Fibroblast of villous mesenchyme (primary cell): ENCODE measurements around the gene CREB3L1. TPM values are rescaled to one million over a fixed set of nuclear protein-coding genes. Genes with fewer than 3 reads are reported as not detected.

Experiments used
- DNase-seq: peaks from one replicate; pipeline ENCODE4 v3.0.0-alpha.2; 2010; ENCODE audit warnings: low read depth
- H3K4me3 ChIP-seq: 2 replicates; pipeline ENCODE4 v1.5.1; 2011; ENCODE audit warnings: low read depth, mild to moderate bottlenecking, low read length
- CTCF ChIP-seq: IDR thresholded peaks from 2 replicates; pipeline ENCODE4 v1.5.1; 2012; ENCODE audit warnings: low read depth, mild to moderate bottlenecking, low read length; ENCODE audit not compliant: insufficient read depth
- total RNA-seq: library from RNA; depleted of rRNA; stranded (reverse); fragments of >200 nt; gene quantifications from 2 replicates; pipeline ENCODE4 v1.2.3, GENCODE V29; 2012

CREB3L1 gene
- total RNA-seq, 1 donor: 40.6 TPM

- no peak overlapping the region for H3K4me3 ChIP-seq
- no peak for DNase-seq
- TF ChIP-seq CTCF: no peak
Measured at GRCh38 chr11:46357483-46357936, 80.0 kb downstream of the CREB3L1 start.

GRCh38 chr11:46359953-46360352 lies 82.5 kb downstream of the CREB3L1 start:
- DNase-seq: no peak
- TF ChIP-seq CTCF: no peak
- no peak overlapping the region for H3K4me3 ChIP-seq

GRCh38 chr11:46360878-46361277 lies 83.4 kb downstream of the CREB3L1 start:
- TF ChIP-seq CTCF: no peak
- DNase-seq: peak; percentile 38
- H3K4me3 ChIP-seq: peak overlapping the region; percentile 15

GRCh38 chr11:46361283-46362155 lies 84.1 kb downstream of the CREB3L1 start:
- peak overlapping the region; percentile 23 for H3K4me3 ChIP-seq
- TF ChIP-seq CTCF: no peak
- DNase-seq: peak; percentile 70

- DNase-seq: no peak
- no peak overlapping the region for H3K4me3 ChIP-seq
- TF ChIP-seq CTCF: no peak
Measured at GRCh38 chr11:46362156-46363030, 84.9 kb downstream of the CREB3L1 start.

- H3K4me3 ChIP-seq: no peak overlapping the region
- no peak for TF ChIP-seq CTCF
- peak; percentile 71 for DNase-seq
Measured at GRCh38 chr11:46363031-46363407, 85.6 kb downstream of the CREB3L1 start.
